Transverse colon (tissue), 3 donors: ENCODE results near the gene PTPRO.

Experiments
- POLR2A ChIP-seq: fragments of 450-650 bp; IDR thresholded peaks from one replicate; pipeline ENCODE4 v1.6.1; 2016; ENCODE audit warnings: antibody characterized with exemption, mild to moderate bottlenecking, moderate library complexity
- TF ChIP-seq, protein P1 (sequence below), 5 experiments: fragments of 200-600 bp in 3 of 5; fragments of 450-650 bp in 2 of 5; sonication (generic) in 3 of 5; IDR thresholded peaks; 1 replicate in 2 of 5; 2 replicates in 3 of 5; pipeline ENCODE4 v1.5.1; 2016 to 2017; ENCODE audit warnings: antibody characterized with exemption in 5 of 5, inconsistent platforms in 3 of 5, mild to moderate bottlenecking in 2 of 5, moderate library complexity in 1 of 5

DNA sequence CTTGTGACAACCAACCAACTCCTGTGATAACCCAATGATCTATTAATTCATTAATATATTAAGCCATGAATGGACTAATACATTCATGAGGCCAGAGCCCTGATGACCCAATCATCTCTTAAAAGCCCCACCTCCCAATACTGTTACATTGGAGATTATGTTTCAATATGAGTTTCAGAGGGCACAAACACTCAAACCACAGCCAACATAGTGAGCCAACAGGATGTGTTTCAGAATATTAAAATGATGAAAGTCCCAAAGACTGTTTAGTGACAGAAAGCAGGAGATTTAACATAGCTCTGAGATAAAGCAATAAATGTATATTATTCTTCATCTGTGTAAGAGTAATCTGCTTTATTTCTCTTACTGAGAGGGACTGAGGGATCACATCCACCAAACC lies 71.7 kb downstream of the PTPRO start:
- no peak for TF ChIP-seq POLR2A
- TF ChIP-seq, protein P1, sequence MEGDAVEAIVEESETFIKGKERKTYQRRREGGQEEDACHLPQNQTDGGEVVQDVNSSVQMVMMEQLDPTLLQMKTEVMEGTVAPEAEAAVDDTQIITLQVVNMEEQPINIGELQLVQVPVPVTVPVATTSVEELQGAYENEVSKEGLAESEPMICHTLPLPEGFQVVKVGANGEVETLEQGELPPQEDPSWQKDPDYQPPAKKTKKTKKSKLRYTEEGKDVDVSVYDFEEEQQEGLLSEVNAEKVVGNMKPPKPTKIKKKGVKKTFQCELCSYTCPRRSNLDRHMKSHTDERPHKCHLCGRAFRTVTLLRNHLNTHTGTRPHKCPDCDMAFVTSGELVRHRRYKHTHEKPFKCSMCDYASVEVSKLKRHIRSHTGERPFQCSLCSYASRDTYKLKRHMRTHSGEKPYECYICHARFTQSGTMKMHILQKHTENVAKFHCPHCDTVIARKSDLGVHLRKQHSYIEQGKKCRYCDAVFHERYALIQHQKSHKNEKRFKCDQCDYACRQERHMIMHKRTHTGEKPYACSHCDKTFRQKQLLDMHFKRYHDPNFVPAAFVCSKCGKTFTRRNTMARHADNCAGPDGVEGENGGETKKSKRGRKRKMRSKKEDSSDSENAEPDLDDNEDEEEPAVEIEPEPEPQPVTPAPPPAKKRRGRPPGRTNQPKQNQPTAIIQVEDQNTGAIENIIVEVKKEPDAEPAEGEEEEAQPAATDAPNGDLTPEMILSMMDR (IDR thresholded peaks at IDR 0.05), result no peak
